Hematopoietic multipotent progenitor cell (in vitro differentiated cells): ENCODE data around the gene PAX7. TPM values are rescaled to one million over a fixed set of nuclear protein-coding genes. Genes with fewer than 3 reads are reported as not detected.
"Not testable (repeated sequence)": the region's sequence is repeated elsewhere in the genome, so short reads cannot be mapped to it uniquely, and the experiment has no call there.

Experiments
- DNase-seq, 3 donors: peaks; one replicate each; pipeline ENCODE4 v3.0.0-alpha.2; 2011 to 2015; ENCODE audit warnings: low read depth in 2 of 3, low spot score in 2 of 3
- total RNA-seq: library from RNA; depleted of rRNA; stranded (reverse); fragments of >200 nt; gene quantifications from one replicate; pipeline ENCODE4 v1.2.3, GENCODE V29; 2012

Gene PAX7
- total RNA-seq, 1 donor = under 0.01 TPM

DNA sequence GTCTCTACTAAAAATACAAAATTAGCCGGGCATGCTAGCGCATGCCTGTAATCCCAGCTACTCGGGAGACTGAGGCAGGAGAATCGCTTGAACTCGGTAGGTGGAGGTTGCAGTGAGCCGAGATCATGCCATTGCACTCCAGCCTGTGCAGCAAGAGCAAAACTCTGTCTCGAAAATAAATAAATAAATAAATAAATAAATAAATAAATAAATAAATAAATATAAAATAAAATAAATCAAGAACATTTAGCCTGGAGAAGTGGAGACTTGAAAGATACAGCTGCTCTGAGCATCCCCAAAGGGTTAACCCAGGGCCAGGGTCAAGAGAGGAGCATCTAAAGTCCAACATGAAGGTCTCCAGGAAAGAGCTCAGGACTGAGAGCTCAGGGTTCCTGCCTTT lies 63.6 kb downstream of the PAX7 start:
- not testable (repeated sequence) for DNase-seq

DNA sequence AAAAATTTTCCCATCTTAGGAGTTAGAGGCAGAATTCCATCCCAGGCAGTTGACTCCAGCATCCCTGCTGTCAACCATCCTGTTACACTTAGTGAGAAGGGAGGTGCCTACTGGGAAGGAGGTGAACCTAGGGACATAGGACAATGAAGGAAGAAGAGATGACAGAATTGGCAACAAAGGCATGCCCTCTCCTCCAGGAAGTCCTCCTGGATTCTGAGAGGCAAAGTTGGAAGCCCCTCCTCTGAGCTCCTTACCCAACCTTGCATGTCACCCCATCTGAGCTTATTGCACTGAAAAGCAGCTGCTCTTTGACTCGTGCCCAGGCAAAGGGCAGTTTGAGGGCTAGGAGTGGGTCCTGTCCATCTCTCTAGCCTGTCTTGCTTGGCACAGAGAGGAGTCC lies 66.9 kb downstream of the PAX7 start:
- DNase-seq = no peak

DNA sequence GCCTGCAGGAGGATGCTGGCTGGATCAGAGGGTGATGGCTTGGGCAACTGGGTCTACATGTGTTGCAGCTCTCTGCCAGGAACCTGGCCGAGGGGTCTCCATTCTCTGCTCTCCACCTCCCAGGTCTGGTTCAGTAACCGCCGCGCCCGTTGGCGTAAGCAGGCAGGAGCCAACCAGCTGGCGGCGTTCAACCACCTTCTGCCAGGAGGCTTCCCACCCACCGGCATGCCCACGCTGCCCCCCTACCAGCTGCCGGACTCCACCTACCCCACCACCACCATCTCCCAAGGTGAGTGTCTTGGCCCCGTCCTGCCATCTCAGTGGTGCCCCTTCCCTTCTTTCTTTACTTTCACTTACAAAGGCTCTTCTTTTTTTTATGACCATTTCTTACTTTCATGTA lies 69.9 kb downstream of the PAX7 start:
- no peak for DNase-seq

DNA sequence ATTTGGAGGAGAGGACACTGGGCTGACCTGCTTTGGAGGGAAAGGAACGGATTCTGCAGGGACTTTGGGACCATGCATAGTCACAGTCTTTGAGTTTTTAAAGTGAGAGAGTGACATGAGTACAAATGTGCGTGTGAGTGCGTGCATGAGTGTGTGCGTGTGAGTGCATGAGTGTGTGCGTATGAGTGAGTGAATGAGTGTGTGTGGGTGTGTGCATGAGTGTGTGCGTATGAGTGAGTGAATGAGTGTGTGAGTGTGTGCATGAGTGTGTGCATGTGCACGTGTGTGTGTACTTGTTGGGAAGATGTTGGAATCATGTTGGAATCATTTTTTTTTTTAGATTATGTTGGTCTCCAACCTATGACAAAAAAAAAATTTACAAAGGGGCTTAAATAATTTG lies 70.5 kb downstream of the PAX7 start:
- DNase-seq = no peak

DNA sequence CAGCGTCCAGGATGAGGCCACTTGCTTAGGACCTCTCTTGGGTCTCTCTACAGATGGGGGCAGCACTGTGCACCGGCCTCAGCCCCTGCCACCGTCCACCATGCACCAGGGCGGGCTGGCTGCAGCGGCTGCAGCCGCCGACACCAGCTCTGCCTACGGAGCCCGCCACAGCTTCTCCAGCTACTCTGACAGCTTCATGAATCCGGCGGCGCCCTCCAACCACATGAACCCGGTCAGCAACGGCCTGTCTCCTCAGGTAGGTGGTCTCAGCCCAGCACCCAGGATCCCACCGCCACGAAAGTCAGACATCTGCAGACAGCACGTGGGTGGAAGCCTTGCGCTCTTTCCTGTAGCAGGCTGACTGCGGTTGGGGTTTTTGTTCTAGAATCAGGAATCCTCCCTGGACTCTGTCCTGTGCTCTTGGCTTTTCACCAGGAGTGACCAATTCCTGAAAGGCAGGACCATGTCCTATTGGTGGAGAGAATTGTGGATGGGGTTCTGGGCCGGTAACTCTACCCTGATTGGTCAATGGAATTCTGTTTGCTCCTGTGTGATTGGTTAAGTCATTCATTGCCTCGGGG lies 72.5 kb downstream of the PAX7 start:
- no peak for DNase-seq

DNA sequence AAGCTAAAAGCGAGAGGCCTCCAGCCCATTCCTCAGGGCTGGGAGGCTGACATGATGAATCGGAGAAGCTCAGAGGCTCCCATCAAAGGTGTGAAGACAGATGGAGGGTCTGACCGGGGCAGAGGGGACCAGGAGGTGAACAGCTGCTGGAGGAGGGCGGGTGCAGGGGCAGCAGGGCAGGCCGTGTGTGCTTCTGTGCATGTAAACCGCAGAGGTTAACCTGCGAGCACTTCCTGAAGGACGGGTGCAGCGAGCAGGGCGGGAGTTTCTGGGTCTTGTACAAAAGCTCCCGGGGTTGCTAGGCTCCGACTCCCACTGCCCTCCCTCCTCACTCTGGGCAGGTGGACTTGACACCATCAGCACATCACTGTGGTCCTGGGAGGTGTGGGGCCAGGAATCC lies 75.2 kb downstream of the PAX7 start:
- DNase-seq = no peak

DNA sequence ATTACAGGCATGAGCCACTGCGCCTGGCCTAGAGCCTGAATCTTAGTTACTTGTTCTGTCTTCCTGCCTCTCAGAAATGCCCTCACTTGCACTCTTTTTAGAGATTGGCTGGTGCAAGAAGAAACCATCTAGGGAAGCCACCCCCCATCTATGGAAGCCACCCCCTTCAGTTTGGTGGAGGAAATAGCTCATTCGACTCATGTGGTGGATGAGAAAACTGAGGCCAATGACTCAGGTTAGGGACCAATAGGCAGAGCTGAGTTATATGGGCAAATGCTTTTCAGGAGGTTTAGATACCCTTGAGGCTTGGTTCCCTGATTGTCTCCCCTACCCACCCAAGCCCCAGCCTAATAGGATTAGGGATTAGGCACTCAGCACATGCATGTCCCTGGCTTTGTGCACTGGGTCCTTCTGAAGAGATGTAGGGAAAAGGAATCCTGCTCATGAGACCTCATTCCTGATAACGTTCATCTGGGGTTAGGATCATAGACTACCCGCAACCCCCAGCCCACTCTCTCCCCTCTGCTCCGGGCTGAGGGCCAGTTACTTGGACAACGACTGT lies 77.1 kb downstream of the PAX7 start:
- DNase-seq = no peak

DNA sequence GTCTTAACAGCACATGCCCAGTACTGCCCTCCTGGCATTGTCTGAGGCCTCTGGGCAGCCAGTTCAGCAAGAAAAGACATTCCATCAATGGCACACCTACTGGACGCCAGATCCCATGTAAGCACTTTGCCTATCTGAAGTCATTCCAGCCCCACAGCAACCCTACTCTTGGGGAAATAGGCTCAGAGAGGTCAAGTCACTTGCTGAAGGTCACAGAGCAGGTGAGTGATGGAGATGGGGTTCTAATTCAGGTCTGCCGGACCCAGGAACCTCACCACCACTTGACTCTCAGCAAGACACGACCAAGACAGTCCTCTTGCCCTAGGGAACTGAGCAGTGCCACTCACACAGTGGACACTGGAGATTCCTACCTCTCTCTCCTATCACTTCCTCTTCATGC lies 79.4 kb downstream of the PAX7 start:
- no peak for DNase-seq

DNA sequence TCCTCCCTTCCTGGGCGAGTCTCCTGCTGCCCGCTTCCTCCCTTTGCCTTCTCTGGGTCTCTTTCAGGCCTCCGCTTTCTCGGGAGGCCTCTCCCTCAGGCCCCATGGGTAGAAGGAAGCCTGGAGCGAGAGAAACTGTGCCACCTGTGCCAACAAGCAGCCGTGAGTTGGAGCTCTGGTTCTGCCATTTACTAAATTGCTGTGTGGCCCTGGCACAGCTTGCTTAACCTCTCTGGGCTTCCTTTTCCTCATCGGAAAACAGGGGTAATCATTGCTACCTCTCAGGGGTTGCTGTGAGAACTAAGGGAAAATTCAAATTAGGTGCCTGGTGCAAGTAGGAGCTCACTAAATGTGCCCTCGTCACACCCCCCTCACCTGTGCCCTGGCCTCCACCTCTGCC lies 80.4 kb downstream of the PAX7 start:
- DNase-seq = no peak

DNA sequence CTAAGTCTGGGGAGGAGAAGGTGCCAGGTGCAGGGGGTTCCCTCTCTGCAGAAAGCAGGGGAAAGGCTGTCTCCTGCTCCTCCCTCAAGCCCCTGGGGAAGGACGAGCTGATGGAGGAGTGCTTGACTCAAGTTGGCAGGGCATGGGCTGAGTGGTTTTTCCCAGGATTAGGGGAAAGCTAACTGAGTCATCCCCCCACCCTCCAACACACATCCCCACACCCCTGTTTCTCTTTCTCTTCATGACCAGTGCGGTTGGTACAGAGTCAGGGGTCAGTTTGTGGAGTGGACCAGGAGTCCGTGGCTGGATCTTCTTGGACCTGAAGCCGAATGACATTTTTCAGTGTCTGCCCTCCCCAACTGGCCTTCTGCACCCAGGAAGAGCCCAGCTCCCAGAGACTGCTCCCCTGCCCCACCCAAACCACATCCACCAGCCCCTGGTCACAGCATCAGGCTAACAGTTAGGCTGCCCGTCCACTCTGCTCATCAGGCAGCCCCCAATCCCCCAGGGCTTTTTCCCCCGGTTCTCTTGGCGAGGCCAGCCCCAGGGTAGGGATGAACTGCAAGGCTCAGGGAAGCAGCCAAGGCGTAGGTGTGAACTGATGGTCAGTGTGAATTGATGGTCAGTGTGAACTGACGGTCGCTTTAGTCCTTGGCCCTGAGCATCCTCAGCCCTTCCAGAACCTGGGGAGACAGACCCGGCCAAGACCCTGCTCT lies 81.0 kb downstream of the PAX7 start:
- DNase-seq = no peak

DNA sequence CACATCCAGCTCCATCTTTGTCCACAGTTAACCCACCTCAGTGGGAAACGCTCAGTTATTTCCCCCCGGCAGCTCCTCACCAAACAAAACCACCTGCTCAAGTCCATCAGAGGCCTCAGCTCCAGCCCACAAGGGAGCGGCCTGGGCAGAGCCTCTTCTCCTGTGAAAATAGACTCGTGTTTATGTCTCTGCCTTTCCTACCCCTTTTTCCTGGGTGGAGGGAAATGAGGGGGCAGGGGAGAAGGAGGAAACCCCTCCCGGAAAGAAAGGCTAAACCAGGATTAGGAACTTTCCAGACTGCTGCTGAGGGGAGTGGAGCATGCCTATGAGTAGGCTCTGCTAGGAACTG lies 81.6 kb downstream of the PAX7 start:
- no peak for DNase-seq

DNA sequence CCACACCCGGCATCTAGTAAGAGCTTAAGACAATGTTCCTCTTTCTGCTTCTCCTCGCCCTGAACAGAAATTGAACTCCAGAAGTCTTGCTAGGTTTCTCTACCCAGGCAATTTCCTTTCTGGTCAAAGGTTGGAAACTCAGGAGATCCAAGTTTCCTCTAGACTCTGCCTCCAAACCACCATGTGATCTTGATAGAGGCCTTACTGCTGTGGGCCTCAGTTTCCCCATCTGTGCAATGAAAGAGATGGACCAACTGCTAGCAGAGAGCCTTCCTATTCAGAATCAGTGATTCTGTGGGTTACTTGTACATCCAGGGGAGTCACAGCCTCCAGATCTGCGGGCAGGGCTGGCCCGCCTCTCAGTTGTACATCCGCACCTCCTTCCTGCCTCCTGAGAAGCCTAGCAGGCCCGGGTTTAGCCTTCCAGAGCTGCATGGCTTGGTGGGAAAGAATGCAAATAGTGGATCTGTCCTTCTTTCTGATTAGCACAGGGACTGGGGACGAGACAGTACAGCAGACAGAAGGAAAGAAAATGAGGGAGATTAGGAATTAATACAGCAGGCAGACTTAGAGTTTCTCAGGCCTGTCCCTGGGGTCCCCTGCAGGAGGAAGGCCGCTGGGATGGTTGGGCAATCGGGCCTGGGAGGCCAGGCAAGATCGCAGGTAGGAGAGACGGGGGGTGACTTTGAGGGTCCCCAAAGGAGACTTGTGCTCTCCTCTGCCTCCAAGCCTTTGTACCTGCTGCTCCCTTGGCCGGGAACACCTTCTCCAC lies 83.9 kb downstream of the PAX7 start:
- no peak for DNase-seq

DNA sequence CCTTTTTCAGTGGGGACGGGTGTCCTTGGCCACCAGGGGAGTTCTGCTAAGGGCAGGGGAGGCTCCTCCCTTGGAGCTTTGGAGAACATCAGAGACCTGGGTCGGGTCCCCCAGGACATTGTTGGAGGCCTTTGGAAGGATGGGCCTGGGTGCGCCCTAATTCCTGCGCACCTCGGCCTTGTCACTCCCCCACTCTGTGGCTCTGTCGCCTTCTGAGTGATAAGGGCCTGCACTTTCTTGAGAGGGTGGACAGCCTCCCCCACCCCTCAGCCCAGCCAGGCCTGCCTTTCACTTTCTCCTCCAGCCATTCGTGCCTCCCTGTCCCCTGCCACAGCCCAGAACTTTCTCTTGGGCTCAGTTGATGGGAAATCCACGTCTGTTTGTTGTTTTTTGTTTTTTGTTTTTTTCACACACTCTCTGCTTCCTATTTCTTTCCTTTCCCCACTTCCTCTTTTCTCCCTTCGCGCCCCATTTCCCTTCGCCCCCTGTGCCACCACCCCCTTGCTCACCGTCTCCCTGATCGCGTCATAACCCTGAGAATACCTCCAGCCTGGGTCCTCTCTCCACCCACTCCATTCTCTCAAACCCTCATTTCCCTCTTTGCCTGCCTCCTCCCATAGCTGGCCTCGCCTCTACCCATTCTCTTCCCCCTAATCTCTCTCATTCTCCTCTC lies 85.6 kb downstream of the PAX7 start:
- peak in 1 of 3 donors; percentile 4 for DNase-seq

DNA sequence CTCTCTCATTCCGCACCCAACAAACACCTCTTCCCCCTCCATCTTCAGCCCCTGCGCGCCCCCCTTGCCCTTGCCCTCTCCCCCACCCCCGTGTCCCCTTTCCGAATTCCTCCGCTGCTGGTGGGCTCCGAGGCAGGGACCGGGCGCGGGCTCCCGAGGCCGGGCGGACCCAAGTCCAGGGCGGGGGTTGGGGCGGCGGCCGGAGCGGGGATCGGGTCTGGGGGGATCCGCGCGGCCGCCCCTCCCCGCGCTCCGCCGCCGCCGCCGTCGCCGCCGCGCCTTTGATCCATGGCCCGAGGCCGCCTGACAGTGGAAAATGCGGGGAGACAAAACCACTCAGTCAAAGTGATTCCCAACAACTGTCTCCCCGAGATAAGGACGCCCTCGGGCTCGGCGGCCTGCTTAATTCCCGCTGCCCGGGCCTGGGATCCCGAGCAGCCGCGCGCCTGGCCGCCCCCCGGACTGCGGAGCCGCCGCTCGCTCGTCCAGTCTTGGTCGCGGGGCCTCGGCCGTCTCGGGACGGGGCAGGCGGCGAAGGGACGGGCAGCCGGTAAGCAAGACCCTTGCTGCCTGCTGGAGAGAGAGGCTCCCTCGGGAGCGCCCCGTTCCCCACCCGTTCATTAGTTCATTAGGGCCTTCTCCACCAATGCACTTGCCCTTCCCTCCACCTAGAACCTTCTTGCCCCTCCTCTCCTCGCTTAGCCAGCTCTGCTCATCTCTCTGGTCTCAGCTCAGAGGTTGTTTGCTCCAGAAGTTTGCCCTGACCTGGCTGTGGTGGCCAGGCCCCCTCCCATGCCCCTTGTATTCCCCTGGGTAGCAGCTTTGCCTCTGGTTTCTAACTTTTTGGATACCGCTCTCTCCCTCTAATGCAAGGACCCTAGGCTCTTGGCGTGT lies 86.4 kb downstream of the PAX7 start:
- no peak for DNase-seq

DNA sequence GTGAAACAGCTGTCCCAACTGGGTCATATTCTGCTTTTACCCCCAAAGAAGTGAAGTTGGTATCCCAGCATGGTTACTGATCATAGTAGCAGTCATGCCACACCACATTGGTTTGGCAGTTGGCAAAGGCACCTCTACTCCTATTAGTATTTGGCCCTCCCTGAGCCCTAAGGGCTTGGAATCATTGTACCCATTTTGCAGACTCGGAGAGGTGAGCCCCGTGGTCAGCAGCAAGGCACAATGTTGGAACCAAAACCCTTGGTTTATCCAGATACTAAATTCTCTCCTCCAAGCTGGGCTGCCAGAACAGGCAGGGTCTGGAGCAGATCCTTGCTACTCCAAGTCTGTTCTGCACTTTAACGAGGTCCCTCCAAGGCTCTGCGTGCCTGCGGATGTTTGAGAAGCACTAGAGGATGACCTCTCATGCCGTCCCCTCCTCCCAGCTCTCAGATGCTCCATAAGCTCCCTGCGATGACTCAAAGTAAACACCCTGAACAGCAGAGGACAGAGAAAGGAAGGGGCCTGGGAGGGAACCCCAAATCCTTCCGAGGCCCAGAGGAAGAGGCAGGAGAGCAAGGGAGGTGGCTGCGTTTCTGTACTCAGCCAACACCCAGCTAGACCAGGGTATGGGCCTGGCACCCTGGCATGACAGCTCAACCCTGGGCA lies 89.3 kb downstream of the PAX7 start:
- no peak for DNase-seq

DNA sequence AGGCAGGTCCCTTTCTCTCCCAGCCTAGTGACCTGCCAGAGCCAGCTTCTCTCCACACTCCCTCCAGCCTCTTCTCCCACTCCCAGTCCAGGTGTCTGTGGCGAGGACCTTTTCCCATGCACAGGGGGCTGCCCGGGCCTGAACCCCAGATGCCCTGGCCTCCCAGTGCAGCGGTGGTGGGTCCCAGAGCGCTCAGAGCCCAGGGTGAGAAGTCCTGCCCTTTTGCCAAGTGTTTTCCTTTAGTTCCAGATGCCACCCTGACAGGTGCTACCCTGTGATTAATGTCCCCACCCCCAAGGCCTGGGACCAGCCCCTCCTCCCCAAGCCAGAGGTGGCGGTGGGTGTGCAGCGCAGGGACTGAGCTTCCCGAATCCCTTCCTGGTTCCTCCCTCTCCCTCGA lies 90.4 kb downstream of the PAX7 start:
- DNase-seq = no peak

DNA sequence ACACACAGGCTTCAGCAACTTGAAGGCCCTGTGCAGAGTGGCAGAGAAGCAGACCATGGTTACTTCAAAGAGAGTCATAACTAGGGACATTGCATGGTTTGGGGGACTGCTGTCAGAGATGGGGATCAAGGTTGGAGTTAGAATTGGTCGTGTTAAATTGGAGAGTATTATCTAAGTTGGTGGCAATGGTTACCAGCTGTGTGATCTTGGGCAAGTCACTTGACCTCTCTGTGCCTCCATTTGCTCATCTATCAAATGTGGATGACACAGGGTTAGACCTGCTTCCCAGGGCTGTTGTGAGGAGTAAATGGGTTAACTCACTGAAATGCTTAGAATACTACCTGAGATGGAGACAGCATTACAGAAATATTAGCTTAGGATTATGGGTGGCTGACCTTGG lies 91.1 kb downstream of the PAX7 start:
- no peak for DNase-seq

DNA sequence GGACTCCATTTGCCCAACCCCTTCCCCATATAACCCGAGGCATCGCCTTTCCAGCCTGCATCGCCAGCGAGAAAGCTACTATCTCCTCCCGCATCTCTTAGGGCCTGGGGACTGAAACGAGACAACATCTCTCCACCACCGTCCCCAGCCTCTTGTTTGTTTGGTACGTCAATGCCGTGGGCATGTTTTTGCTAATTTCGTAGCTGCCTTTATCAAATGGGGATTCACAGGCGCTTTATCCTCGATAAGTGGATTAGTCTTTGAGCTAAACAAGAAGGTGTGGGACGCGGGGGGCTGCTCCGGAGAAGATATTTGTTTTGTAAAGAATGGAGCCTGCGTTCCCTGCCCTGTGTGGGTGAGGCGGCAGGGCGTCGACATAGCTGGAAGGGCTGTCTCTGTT lies 91.6 kb downstream of the PAX7 start:
- DNase-seq = no peak

DNA sequence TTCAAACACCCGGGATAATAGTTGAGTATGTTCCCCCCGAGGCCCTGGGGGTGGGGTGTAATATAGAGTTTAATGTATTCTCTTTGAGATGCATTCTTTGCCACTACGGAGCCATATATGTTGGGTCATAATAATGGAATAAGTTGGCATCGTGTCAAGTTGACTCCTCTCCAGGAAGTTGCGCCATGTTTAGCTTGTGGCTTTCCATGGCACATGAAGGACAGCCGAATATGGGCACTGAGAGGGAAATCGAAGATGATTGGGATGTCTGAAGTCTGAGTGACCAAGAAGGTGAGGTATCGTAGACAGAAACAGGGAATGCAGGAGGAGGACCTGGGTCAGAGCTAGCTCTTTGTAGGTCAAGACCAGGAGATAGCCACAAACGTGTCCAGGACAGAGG lies 92.6 kb downstream of the PAX7 start:
- no peak for DNase-seq
